Left cardiac atrium (tissue), 4 donors: ENCODE data around the gene OR11H7. TPM values are rescaled to one million over a fixed set of nuclear protein-coding genes. Genes with fewer than 3 reads are reported as not detected.
"Not testable (repeated sequence)": the region's sequence is repeated elsewhere in the genome, so short reads cannot be mapped to it uniquely, and the experiment has no call there.

Experiments
- ATAC-seq, 2 donors: fragments of 200-7000 bp; cut with Tn5 transposase; one replicate each; pipeline ENCODE4 v1.9.1; 2020; ENCODE audit warnings: mild to moderate bottlenecking in 2 of 2, moderate library complexity in 2 of 2
- DNase-seq: peaks from one replicate; pipeline ENCODE4 v3.0.0-alpha.2; 2020
- intact Hi-C, 2 donors: fragments of 100-400 bp; cut with DNase I; formaldehyde crosslinking; loops; one replicate each; pipeline versions ENCODE4 v1.14.1 to v1.15.1; 2022 to 2023
- long read RNA-seq: library from polyadenylated mRNA; unstranded; transcript quantifications from one replicate; pipeline ENCODE4 v2.0.0, GENCODE V29; 2021
- total RNA-seq, 2 donors: library from RNA; stranded (reverse); fragmentation: NEBNext Ultra II Directional; extraction: Animal tissue kit (Norgen Biotek cat#: 25700); gene quantifications; one replicate each; pipeline ENCODE4 v1.2.1, GENCODE V29; 2021
- donor health status: DM: no; HTN: yes; CAD: no.
- donor health status: DM: no; HTN: yes; CAD: no; lungs with severe emphysema.
- donor health status: DM: yes; HTN: yes; CAD: no.
- donor health status: Dilated cardiomyopathy.

Gene OR11H7
- not detected for total RNA-seq
- long read RNA-seq = 0 reads

- intact Hi-C loops = no loop called here
- no peak for ATAC-seq
- DNase-seq = no peak
These were observed at the start of gene OR11H7 for GRCh38 chr14:20228681-20229080. OR11H7 (plus strand) TSS chr14:20228981.

- intact Hi-C loops = no loop called here
- peak in 1 of 2 donors; percentile 82 for ATAC-seq
- DNase-seq = no peak
These were observed 49.6 kb upstream of the OR11H7 start for GRCh38 chr14:20179218-20179617.

GRCh38 chr14:20179880-20180279 is 48.9 kb upstream of the OR11H7 start:
- peak in 1 of 2 donors; percentile 80 for ATAC-seq
- DNase-seq = no peak
- intact Hi-C loops = no loop called here

GRCh38 chr14:20180486-20180885 is 48.3 kb upstream of the OR11H7 start:
- intact Hi-C loops = no loop called here
- DNase-seq = no peak
- no peak for ATAC-seq

- intact Hi-C loops = no loop called here
- no peak for ATAC-seq
These were observed 44.6 kb upstream of the OR11H7 start for GRCh38 chr14:20184181-20184580.

GRCh38 chr14:20190596-20190995 is 38.2 kb upstream of the OR11H7 start, which contains the start of gene OR11G2:
OR11G2 (plus strand) TSS chr14:20190896; CDS start chr14:20197438, 6,542 bp downstream.
- no peak for ATAC-seq
- DNase-seq = no peak

More at GRCh38 chr14:20184181-20184580, 44.6 kb upstream of the OR11H7 start:
- DNase-seq = no peak

GRCh38 chr14:20191396-20191795 is 37.4 kb upstream of the OR11H7 start:
- no peak for DNase-seq
- no peak for ATAC-seq
- intact Hi-C loops = no loop called here

More at GRCh38 chr14:20190596-20190995, 38.2 kb upstream of the OR11H7 start, which contains the start of gene OR11G2:
- intact Hi-C loops = no loop called here

- ATAC-seq (no peak), DNase-seq (no peak)
- intact Hi-C loops = no loop called here
These were observed 34.7 kb upstream of the OR11H7 start for GRCh38 chr14:20194101-20194500.

- intact Hi-C loops, ATAC-seq, DNase-seq: not testable (repeated sequence)
These were observed 33.6 kb upstream of the OR11H7 start for GRCh38 chr14:20195170-20195569.

GRCh38 chr14:20195911-20196310 is 32.9 kb upstream of the OR11H7 start:
- ATAC-seq = no peak
- intact Hi-C loops = no loop called here
- DNase-seq = no peak

- DNase-seq (no peak), ATAC-seq (no peak)
- intact Hi-C loops = no loop called here
These were observed 31.3 kb upstream of the OR11H7 start for GRCh38 chr14:20197459-20197858.

- intact Hi-C loops = no loop called here
- DNase-seq (no peak), ATAC-seq (no peak)
These were observed 29.8 kb upstream of the OR11H7 start for GRCh38 chr14:20198991-20199390.

GRCh38 chr14:20204721-20205120 is 24.1 kb upstream of the OR11H7 start:
- intact Hi-C loops = no loop called here
- DNase-seq = no peak
- no peak for ATAC-seq

GRCh38 chr14:20209595-20209994 is 19.2 kb upstream of the OR11H7 start:
- intact Hi-C loops = no loop called here
- ATAC-seq (no peak), DNase-seq (no peak)

GRCh38 chr14:20212406-20212805 is 16.4 kb upstream of the OR11H7 start:
- ATAC-seq, DNase-seq, intact Hi-C loops: not testable (repeated sequence)

- intact Hi-C loops = no loop called here
- no peak for DNase-seq
- no peak for ATAC-seq
These were observed 13.6 kb upstream of the OR11H7 start for GRCh38 chr14:20215196-20215595.

GRCh38 chr14:20219033-20219432 is 9.7 kb upstream of the OR11H7 start:
- ATAC-seq (no peak), DNase-seq (no peak)
- intact Hi-C loops = no loop called here

GRCh38 chr14:20223410-20223809 is 5.4 kb upstream of the OR11H7 start, which contains the start of gene OR11H6:
OR11H6 (plus strand) TSS chr14:20223710; CDS start chr14:20223710, 0 bp downstream.
- intact Hi-C loops = no loop called here
- DNase-seq (no peak), ATAC-seq (no peak)

GRCh38 chr14:20235415-20235814 is 6.6 kb downstream of the OR11H7 start:
- intact Hi-C loops, DNase-seq, ATAC-seq: not testable (repeated sequence)

GRCh38 chr14:20247646-20248246 is 19.0 kb downstream of the OR11H7 start:
- intact Hi-C loops = no loop called here
- ATAC-seq (no peak), DNase-seq (no peak)

- intact Hi-C loops = no loop called here
- ATAC-seq = peak in 1 of 2 donors; percentile 75
These were observed 33.9 kb downstream of the OR11H7 start for GRCh38 chr14:20262642-20263128.

More at GRCh38 chr14:20262642-20263128, 33.9 kb downstream of the OR11H7 start:
- DNase-seq = no peak
